GM08714 (cell line): ENCODE data around the gene VWCE.

Source experiments
- H3K4me3 ChIP-seq: fragments of 200-500 bp; sonication (Bioruptor generic); 2 replicates; pipeline ENCODE4 v1.5.1; 2014; ENCODE audit warnings: mild to moderate bottlenecking, low read length, inconsistent platforms
- ZNF274 ChIP-seq: IDR thresholded peaks from 2 replicates; pipeline ENCODE4 v1.6.1; 2012; ENCODE audit warnings: mild to moderate bottlenecking, low read depth, low read length

The VWCE gene, protein sequence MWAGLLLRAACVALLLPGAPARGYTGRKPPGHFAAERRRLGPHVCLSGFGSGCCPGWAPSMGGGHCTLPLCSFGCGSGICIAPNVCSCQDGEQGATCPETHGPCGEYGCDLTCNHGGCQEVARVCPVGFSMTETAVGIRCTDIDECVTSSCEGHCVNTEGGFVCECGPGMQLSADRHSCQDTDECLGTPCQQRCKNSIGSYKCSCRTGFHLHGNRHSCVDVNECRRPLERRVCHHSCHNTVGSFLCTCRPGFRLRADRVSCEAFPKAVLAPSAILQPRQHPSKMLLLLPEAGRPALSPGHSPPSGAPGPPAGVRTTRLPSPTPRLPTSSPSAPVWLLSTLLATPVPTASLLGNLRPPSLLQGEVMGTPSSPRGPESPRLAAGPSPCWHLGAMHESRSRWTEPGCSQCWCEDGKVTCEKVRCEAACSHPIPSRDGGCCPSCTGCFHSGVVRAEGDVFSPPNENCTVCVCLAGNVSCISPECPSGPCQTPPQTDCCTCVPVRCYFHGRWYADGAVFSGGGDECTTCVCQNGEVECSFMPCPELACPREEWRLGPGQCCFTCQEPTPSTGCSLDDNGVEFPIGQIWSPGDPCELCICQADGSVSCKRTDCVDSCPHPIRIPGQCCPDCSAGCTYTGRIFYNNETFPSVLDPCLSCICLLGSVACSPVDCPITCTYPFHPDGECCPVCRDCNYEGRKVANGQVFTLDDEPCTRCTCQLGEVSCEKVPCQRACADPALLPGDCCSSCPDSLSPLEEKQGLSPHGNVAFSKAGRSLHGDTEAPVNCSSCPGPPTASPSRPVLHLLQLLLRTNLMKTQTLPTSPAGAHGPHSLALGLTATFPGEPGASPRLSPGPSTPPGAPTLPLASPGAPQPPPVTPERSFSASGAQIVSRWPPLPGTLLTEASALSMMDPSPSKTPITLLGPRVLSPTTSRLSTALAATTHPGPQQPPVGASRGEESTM

DNA sequence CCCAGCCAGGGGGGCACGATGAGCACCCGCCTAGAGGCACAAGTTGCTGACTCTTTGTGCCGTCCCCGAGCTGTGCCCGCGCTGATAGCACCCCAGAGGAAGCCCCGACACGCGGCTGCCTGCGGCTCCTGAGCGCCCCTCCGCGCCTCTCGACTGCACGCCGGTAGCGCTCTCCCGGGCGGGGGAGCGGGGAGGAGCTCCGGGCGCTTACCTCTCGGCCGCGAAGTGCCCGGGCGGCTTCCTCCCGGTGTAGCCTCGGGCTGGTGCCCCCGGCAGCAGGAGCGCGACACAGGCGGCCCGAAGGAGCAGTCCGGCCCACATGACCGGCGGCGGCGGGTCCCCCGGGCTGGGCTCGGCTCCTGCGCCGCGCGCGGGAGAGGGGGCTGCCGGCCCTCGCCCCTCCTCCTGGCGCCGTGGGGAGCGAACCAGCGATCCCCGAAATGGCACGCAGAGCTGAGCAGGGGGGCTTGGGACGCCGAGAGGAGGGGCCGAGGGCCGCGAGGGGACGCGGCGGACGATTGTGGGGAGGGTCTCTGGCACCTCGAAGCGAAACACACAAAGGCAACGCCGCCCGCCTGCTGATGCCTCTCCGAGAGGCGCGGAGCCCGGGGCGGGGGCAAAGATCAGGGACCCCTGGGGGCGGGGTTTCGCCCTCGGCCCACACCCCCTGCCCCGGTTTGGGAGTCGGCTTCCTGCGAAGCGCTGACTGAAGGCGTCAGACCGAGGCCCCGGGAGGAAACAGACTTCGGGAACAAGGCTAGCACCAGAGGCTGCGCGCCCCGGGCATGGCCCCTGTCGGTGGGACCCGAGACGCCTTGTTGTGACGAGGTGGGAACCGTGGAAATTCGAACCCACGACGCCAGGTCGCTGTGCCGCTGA, at the start of gene VWCE:
VWCE (minus strand) TSS at position 600 of the 879 bp plus-strand sequence; CDS start at position 321, 279 bp downstream.
- peak within 1 kb of the TSS; percentile 77; the same call in 1 of the 2 replicates for H3K4me3 ChIP-seq
- no peak for TF ChIP-seq ZNF274

- TF ChIP-seq ZNF274: no peak
These were observed 49.0 kb upstream of the VWCE start for GRCh38 chr11:61343792-61344745.

DNA sequence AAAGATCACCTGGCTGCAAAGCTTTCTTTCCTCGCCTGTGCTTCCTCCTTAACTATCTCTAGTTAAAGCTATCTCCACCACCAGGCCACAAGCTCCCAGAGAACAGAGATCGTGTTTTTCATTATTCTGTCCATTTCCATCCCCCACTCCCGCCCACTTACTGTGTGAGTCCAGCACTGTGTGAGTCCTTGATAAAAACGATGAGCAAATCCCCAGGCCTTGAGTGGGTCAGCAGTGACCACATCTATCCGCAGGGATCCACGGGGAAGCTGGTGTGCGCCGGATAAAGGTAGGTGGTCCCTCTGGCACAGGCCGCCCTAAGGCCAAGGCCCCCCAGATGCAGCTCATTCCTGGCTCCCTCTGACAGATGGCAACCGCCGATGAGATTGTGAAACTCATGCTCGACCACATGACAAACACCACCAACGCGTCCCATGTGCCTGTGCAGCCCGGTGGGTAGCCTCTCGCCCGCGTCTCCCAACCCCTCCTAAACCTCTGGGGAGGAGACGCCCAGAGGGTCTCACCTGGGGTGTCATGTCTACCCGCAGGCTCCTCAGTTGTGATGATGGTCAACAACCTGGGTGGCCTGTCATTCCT, 47.2 kb upstream of the VWCE start:
- no peak overlapping the region for H3K4me3 ChIP-seq
- TF ChIP-seq ZNF274: no peak

More at GRCh38 chr11:61343792-61344745, 49.0 kb upstream of the VWCE start:
- no peak overlapping the region for H3K4me3 ChIP-seq

DNA sequence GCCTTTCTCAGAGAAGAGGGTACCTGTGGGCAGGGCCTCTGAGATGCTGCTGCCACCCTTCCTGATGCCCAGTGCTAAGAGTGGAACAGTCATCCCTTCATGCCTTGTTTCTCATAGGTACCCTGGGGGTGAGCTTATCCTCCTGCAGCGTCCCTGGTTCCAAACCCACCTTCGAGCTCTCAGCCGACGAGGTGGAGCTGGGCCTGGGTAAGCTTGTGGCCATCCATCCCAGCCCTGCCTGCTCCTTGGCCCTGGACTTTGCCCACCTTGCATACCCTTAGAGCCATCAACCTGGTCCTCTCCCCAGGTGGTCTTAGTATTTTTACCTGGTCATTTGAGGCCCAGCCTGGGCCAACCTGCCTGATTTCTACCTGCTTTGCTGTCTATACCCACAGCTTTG, 46.6 kb upstream of the VWCE start:
- no peak for TF ChIP-seq ZNF274
- H3K4me3 ChIP-seq: no peak overlapping the region

- no peak overlapping the region for H3K4me3 ChIP-seq
- no peak for TF ChIP-seq ZNF274
These were observed 45.9 kb upstream of the VWCE start for GRCh38 chr11:61340979-61341378.

DNA sequence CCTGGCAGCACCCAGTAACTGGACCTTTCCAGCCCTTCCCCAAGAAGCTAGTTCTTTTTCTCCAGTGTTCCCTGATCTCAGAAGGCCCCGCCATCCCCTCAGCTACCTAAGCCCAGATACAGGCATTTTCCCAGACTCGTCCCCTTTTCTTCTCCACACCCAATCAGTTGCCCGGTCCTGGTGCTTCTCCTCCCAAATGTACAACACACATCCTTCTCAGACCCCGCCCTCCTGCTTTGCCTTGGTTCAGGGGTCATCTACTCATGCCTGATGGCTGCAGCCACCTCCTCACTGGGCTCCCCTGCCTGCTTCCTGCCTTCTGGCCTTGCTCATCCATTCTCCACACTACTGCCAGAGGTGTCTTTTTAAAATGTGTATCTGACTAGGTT, 44.4 kb upstream of the VWCE start:
- no peak overlapping the region for H3K4me3 ChIP-seq
- no peak for TF ChIP-seq ZNF274

DNA sequence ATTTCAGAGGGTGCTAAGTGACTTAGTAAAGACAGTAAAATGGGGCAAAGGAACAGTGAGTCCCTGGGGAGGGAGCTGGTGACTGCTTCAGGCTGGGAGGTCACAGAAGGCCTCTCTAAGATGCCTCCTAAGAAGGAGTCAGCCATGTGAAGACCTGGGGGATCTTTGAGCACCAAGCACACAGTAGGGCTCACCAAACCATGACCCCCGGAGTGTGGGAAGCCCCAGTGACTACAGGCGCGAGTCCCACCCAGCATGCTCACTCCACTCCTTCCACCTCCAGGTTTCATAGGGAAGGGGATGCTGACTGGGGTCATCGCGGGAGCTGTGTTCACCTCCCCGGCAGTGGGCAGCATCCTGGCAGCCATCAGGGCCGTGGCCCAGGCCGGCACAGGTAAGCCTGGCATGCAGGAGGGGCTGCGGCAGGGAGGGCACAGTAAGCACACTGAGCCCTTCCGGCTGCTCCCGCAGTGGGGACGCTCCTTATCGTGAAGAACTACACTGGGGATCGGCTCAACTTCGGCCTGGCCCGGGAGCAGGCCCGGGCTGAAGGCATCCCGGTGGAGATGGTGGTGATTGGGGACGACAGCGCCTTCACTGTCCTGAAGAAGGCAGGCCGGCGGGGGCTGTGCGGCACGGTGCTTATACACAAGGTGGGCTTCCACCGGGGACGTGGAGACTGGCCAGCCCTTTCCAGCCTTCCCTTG, 43.8 kb upstream of the VWCE start:
- no peak overlapping the region for H3K4me3 ChIP-seq
- no peak for TF ChIP-seq ZNF274

GRCh38 chr11:61337706-61338470, 42.8 kb upstream of the VWCE start:
- TF ChIP-seq ZNF274: no peak
- H3K4me3 ChIP-seq: no peak overlapping the region

- no peak for TF ChIP-seq ZNF274
- no peak overlapping the region for H3K4me3 ChIP-seq
These were observed 41.2 kb upstream of the VWCE start for GRCh38 chr11:61336171-61336935.

DNA sequence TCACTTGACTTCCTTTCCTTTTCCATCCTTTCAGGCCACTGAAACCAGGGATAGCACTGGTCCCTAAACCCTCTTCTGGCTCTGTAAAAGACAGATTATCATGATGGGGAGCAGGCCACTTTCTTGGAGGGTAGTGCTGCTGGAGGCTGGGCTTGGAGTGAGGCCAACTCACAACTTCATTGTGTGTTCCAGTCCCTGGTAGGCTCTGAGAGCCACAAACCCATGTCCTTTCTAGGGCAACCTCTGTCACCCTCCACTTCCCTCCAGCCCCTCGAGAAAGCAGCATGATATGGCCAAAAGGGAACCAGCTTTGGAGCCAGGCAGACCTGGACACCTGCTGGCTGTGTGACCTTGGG, 40.2 kb upstream of the VWCE start:
- TF ChIP-seq ZNF274: no peak

More for the DNA sequence above, 40.2 kb upstream of the VWCE start:
- H3K4me3 ChIP-seq: no peak overlapping the region
